Caki2 (cell line): ENCODE results near the gene AMY2A. TPM values are rescaled to one million over a fixed set of nuclear protein-coding genes. Genes with fewer than 3 reads are reported as not detected.

ENCODE experiments used
- total RNA-seq: library from RNA; depleted of rRNA; stranded (reverse); fragments of >200 nt; shearing (Covaris generic); gene quantifications from 2 replicates; pipeline ENCODE4 v1.2.3, GENCODE V29; 2014; ENCODE audit warnings: low replicate concordance; rRNA removed

AMY2A gene
- total RNA-seq, 1 experiment from 2014 or later, result not detected

Other genes with a start within 250 kb of the AMY2A start
- 4.1 and 8.3 TPM in 2 replicates for gene RNPC3, start 91.7 kb upstream of the AMY2A start, total RNA-seq
- 0.10 and 0.12 TPM in 2 replicates for gene AMY2B, start 45.8 kb upstream of the AMY2A start, total RNA-seq
- not detected in 2 replicates for gene AMY1A, start 38.3 kb downstream of the AMY2A start, total RNA-seq
- not detected in 2 replicates for gene AMY1B, start 78.8 kb downstream of the AMY2A start, total RNA-seq
- gene AMY1C, start 132.5 kb downstream of the AMY2A start, total RNA-seq, result not detected in 2 replicates